HG03108 (cell line): ENCODE data around the gene SF3A2.
"Not testable (repeated sequence)": the region's sequence is repeated elsewhere in the genome, so short reads cannot be mapped to it uniquely, and the experiment has no call there.

Experiments
- ATAC-seq: cut with Tn5 transposase; IDR thresholded peaks from one replicate; pipeline ENCODE4 v1.9.1; 2021; ENCODE audit warnings: moderate library complexity; ENCODE audit not compliant: unreplicated experiment

The SF3A2 gene

GRCh38 chr19:2236314-2237050, at the start of gene SF3A2, which contains the start of gene PLEKHJ1:
SF3A2 (plus strand) TSS chr19:2236824; CDS start chr19:2243419, 6,595 bp downstream.
PLEKHJ1 (minus strand) TSS chr19:2236329; CDS start chr19:2236248, 81 bp downstream.
- peak; percentile 60 for ATAC-seq

GRCh38 chr19:2187159-2187558, 49.5 kb upstream of the SF3A2 start:
- ATAC-seq = no peak

GRCh38 chr19:2188708-2189385, 47.8 kb upstream of the SF3A2 start:
- no peak for ATAC-seq

GRCh38 chr19:2189880-2190279, 46.7 kb upstream of the SF3A2 start:
- no peak for ATAC-seq

GRCh38 chr19:2190848-2191455, 45.7 kb upstream of the SF3A2 start:
- ATAC-seq = no peak

- ATAC-seq = no peak
Observed at GRCh38 chr19:2191456-2192310, 44.9 kb upstream of the SF3A2 start.

GRCh38 chr19:2192862-2193261, 43.8 kb upstream of the SF3A2 start:
- no peak for ATAC-seq

- ATAC-seq = no peak
Observed at GRCh38 chr19:2193807-2194206, 42.8 kb upstream of the SF3A2 start.

- ATAC-seq = no peak
Observed at GRCh38 chr19:2194513-2195078, 42.0 kb upstream of the SF3A2 start.

GRCh38 chr19:2195361-2195760, 41.3 kb upstream of the SF3A2 start:
- no peak for ATAC-seq

- ATAC-seq = no peak
Observed at GRCh38 chr19:2195914-2196313, 40.7 kb upstream of the SF3A2 start.

- ATAC-seq = no peak
Observed at GRCh38 chr19:2197270-2197669, 39.4 kb upstream of the SF3A2 start.

- no peak for ATAC-seq
Observed at GRCh38 chr19:2198317-2198716, 38.3 kb upstream of the SF3A2 start.

- no peak for ATAC-seq
Observed at GRCh38 chr19:2199215-2199614, 37.4 kb upstream of the SF3A2 start.

GRCh38 chr19:2199861-2200623, 36.6 kb upstream of the SF3A2 start:
- no peak for ATAC-seq

- not testable (repeated sequence) for ATAC-seq
Observed at GRCh38 chr19:2200624-2201294, 35.9 kb upstream of the SF3A2 start.

GRCh38 chr19:2201473-2202148, 35.0 kb upstream of the SF3A2 start:
- no peak for ATAC-seq

GRCh38 chr19:2202366-2202765, 34.3 kb upstream of the SF3A2 start:
- no peak for ATAC-seq

GRCh38 chr19:2207008-2207407, 29.6 kb upstream of the SF3A2 start:
- ATAC-seq = no peak
